Measurements from ENCODE around the gene ILDR1. TPM values are rescaled to one million over a fixed set of nuclear protein-coding genes. Genes with fewer than 3 reads are reported as not detected.
"Not testable (repeated sequence)": the region's sequence is repeated elsewhere in the genome, so short reads cannot be mapped to it uniquely, and the experiment has no call there.

ILDR1 gene
- total RNA-seq (2014; rRNA removed; shearing (Covaris generic)) = not detected in 2 replicates
- polyA plus RNA-seq (2015; cell fraction: cytosol; rRNA removed) = not detected in 2 replicates
- not detected in 2 replicates for polyA plus RNA-seq (2015; cell fraction: nucleus; rRNA removed)

GRCh38 chr3:122021811-122022401, at the start of gene ILDR1:
ILDR1 (minus strand) TSS chr3:122022247; CDS start chr3:122022077, 170 bp downstream.
- DNase-seq (ENCODE audit: low read depth) = no peak

GRCh38 chr3:122067588-122068240, 45.7 kb upstream of the ILDR1 start:
- DNase-seq (ENCODE audit: low read depth) = no peak

- DNase-seq (ENCODE audit: low read depth) = no peak
These were observed 45.1 kb upstream of the ILDR1 start for GRCh38 chr3:122067214-122067550.

- DNase-seq (ENCODE audit: low read depth) = no peak
These were observed 44.5 kb upstream of the ILDR1 start for GRCh38 chr3:122066331-122067213.

- no peak for DNase-seq (ENCODE audit: low read depth)
These were observed 42.3 kb upstream of the ILDR1 start for GRCh38 chr3:122064326-122064725.

GRCh38 chr3:122063908-122064307, 41.9 kb upstream of the ILDR1 start:
- no peak for DNase-seq (ENCODE audit: low read depth)

- peak; percentile 58 for DNase-seq (ENCODE audit: low read depth)
These were observed 38.1 kb upstream of the ILDR1 start for GRCh38 chr3:122060040-122060698.

- no peak for DNase-seq (ENCODE audit: low read depth)
These were observed 36.2 kb upstream of the ILDR1 start for GRCh38 chr3:122058294-122058693.

GRCh38 chr3:122057671-122058070, 35.6 kb upstream of the ILDR1 start:
- DNase-seq (ENCODE audit: low read depth) = no peak

- no peak for DNase-seq (ENCODE audit: low read depth)
These were observed 33.2 kb upstream of the ILDR1 start, which contains the start of gene CD86 for GRCh38 chr3:122055215-122055614. CD86 (plus strand) TSS chr3:122055362; CDS start chr3:122055490, 128 bp downstream.

GRCh38 chr3:122052968-122053367, 30.9 kb upstream of the ILDR1 start:
- no peak for DNase-seq (ENCODE audit: low read depth)

- DNase-seq (ENCODE audit: low read depth) = not testable (repeated sequence)
These were observed 25.7 kb upstream of the ILDR1 start for GRCh38 chr3:122047773-122048172.

GRCh38 chr3:122047296-122047695, 25.2 kb upstream of the ILDR1 start:
- not testable (repeated sequence) for DNase-seq (ENCODE audit: low read depth)

- no peak for DNase-seq (ENCODE audit: low read depth)
These were observed 11.0 kb upstream of the ILDR1 start for GRCh38 chr3:122033023-122033422.

GRCh38 chr3:122032531-122032930, 10.5 kb upstream of the ILDR1 start:
- DNase-seq (ENCODE audit: low read depth) = no peak

- DNase-seq (ENCODE audit: low read depth) = no peak
These were observed 9.0 kb upstream of the ILDR1 start for GRCh38 chr3:122031123-122031468.

- peak; percentile 56 for DNase-seq (ENCODE audit: low read depth)
These were observed 8.5 kb upstream of the ILDR1 start for GRCh38 chr3:122030381-122031122.

GRCh38 chr3:122025296-122025695, 3.2 kb upstream of the ILDR1 start:
- no peak for DNase-seq (ENCODE audit: low read depth)

- no peak for DNase-seq (ENCODE audit: low read depth)
These were observed 2.8 kb upstream of the ILDR1 start for GRCh38 chr3:122024800-122025199.

- no peak for DNase-seq (ENCODE audit: low read depth)
These were observed 1.4 kb upstream of the ILDR1 start for GRCh38 chr3:122023335-122023910.
